GM12878 (cell line): ENCODE results near the gene SETDB1. TPM values are rescaled to one million over a fixed set of nuclear protein-coding genes. Genes with fewer than 3 reads are reported as not detected.

Experiments
- ATAC-seq: fragments of 200-7000 bp; cut with Tn5 transposase; 3 replicates; pipeline ENCODE4 v1.9.1; 2020; ENCODE audit warnings: mild to moderate bottlenecking, moderate library complexity
- BruUV-seq: library from RNA; stranded (reverse); fragments of 400-500 nt; replicated peaks from 2 replicates; lab custom pipeline; 2021; lab: Mats Ljungman, UMichigan
- CTCF ChIA-PET: fragments of 300-600 bp; sonication (Branson Sonifier 250); formaldehyde crosslinking; extraction: SDS; loops from one replicate; lab custom pipeline; 2021; ENCODE audit warnings: inconsistent platforms; lab: Yijun Ruan, JAX
- POLR2A ChIA-PET: fragments of 350-600 bp; formaldehyde crosslinking; extraction: SDS; loops from one replicate; lab custom pipeline; 2021; ENCODE audit warnings: inconsistent platforms; lab: Charles Lee
- RAD21 ChIA-PET: fragments of 300-600 bp; sonication (Branson Sonifier 250); formaldehyde crosslinking; loops from one replicate; lab custom pipeline; 2023; ENCODE audit warnings: antibody characterized with exemption; ENCODE audit not compliant: unreplicated experiment; lab: Charles Lee
- SMC1A ChIA-PET: fragments of 300-600 bp; sonication (Branson Sonifier 250); formaldehyde crosslinking; loops from one replicate; lab custom pipeline; 2023; ENCODE audit not compliant: unreplicated experiment, uncharacterized antibody; lab: Charles Lee
- DNase-seq: peaks from one replicate; pipeline ENCODE4 v3.0.0-alpha.2; 2011; ENCODE audit warnings: low read depth, low spot score
- FAIRE-seq: peaks from 3 replicates; lab custom pipeline; 2011; peaks lifted over from hg19 to GRCh38; lab: Jason Lieb, UNC
- H2AFZ ChIP-seq: 2 replicates; pipeline ENCODE4 v1.6.0; 2011; ENCODE audit warnings: low read depth, low read length, control low read depth; ENCODE audit not compliant: control insufficient read depth
- H3K27ac ChIP-seq: 2 replicates; pipeline ENCODE4 v1.5.1; 2011; ENCODE audit warnings: control low read depth; ENCODE audit not compliant: control insufficient read depth, insufficient read depth
- H3K27me3 ChIP-seq, 2 experiments: replicated peaks in 1 of 2; 2 replicates each; pipeline versions ENCODE4 v1.6.0 to v1.6.1; 2011; ENCODE audit warnings: low read length in 1 of 2; ENCODE audit not compliant: control insufficient read depth in 2 of 2, insufficient read depth in 2 of 2
- H3K36me3 ChIP-seq, 2 experiments: 2 replicates each; pipeline ENCODE4 v1.5.1; 2011; ENCODE audit warnings: low read length in 1 of 2; ENCODE audit not compliant: control insufficient read depth in 2 of 2, insufficient read depth in 2 of 2
- H3K4me1 ChIP-seq: 2 replicates; pipeline ENCODE4 v1.6.1; 2011; ENCODE audit warnings: mild to moderate bottlenecking, low read length, moderate library complexity, mixed read lengths; ENCODE audit not compliant: control insufficient read depth, insufficient read depth
- H3K4me2 ChIP-seq: 2 replicates; pipeline ENCODE4 v1.6.0; 2011; ENCODE audit warnings: control low read depth; ENCODE audit not compliant: control insufficient read depth, insufficient read depth
- H3K4me3 ChIP-seq: fragments of 200-600 bp; sonication (generic); 2 replicates; pipeline ENCODE4 v1.5.1; 2016
- H3K79me2 ChIP-seq: 2 replicates; pipeline ENCODE4 v1.6.0; 2011; ENCODE audit warnings: low read length; ENCODE audit not compliant: control insufficient read depth, insufficient read depth
- H3K9ac ChIP-seq: 2 replicates; pipeline ENCODE4 v1.8.0; 2011; ENCODE audit warnings: low read length, control low read depth, mixed read lengths; ENCODE audit not compliant: control insufficient read depth, insufficient read depth
- H3K9me3 ChIP-seq: replicated peaks from 3 replicates; pipeline ENCODE4 v1.5.1; 2011; ENCODE audit warnings: mild to moderate bottlenecking, low read length; ENCODE audit not compliant: control insufficient read depth, insufficient read depth
- H4K20me1 ChIP-seq: 2 replicates; pipeline ENCODE4 v1.6.0; 2011; ENCODE audit not compliant: control insufficient read depth, insufficient read depth
- ATF2 ChIP-seq: IDR thresholded peaks from 2 replicates; pipeline ENCODE4 v1.6.1; 2012; ENCODE audit warnings: low read length, inconsistent platforms
- CEBPB ChIP-seq, 2 experiments: fragments of 150-350 bp in 1 of 2; IDR thresholded peaks; 2 replicates each; pipeline ENCODE4 v1.6.1; 2012 to 2014; ENCODE audit warnings: low read depth in 2 of 2, low read length in 2 of 2, borderline replicate concordance in 1 of 2, inconsistent platforms in 1 of 2
- MLLT1 ChIP-seq: fragments of 450-650 bp; IDR thresholded peaks from 2 replicates; pipeline ENCODE4 v1.6.1; 2016; ENCODE audit warnings: mild to moderate bottlenecking
- MTA3 ChIP-seq: IDR thresholded peaks from 2 replicates; pipeline ENCODE4 v1.6.1; 2012; ENCODE audit warnings: low read length, inconsistent platforms, borderline replicate concordance
- MYB ChIP-seq: fragments of 150-350 bp; IDR thresholded peaks from 2 replicates; pipeline ENCODE4 v1.6.1; 2014; ENCODE audit warnings: mild to moderate bottlenecking, low read depth, low read length, borderline replicate concordance
- NR2C1 ChIP-seq: fragments of 450-650 bp; IDR thresholded peaks from 2 replicates; pipeline ENCODE4 v1.6.1; 2017; ENCODE audit warnings: antibody characterized with exemption, mild to moderate bottlenecking, moderate library complexity
- PBX3 ChIP-seq: IDR thresholded peaks from 2 replicates; pipeline ENCODE4 v1.6.1; 2011; ENCODE audit warnings: mild to moderate bottlenecking, low read depth, low read length, moderate library complexity; ENCODE audit not compliant: insufficient replicate concordance
- PML ChIP-seq: IDR thresholded peaks from 2 replicates; pipeline ENCODE4 v1.6.1; 2012; ENCODE audit warnings: low read length, inconsistent platforms
- TARDBP ChIP-seq: IDR thresholded peaks from 2 replicates; pipeline ENCODE4 v1.6.1; 2016; ENCODE audit warnings: borderline replicate concordance
- TBL1XR1 ChIP-seq: IDR thresholded peaks from 2 replicates; pipeline ENCODE4 v1.6.1; 2012; ENCODE audit warnings: low read depth, low read length, improper control_type of control experiment
- WGBS: methylation state at CpG from one replicate; pipeline ENCODE4 v1.1.6; 2016; ENCODE audit warnings: low lambda C conversion rate; ENCODE audit not compliant: insufficient replicate concordance, insufficient coverage; ENCODE audit errors: missing lambda C conversion rate; 5-methylcytosine and 5-hydroxymethylcytosine counted together
- in situ Hi-C: fragments of 300-500 bp; cut with MboI; formaldehyde crosslinking; loops from 9 replicates; pipeline ENCODE4 v1.14.3; 2018; ENCODE audit warnings: mixed read lengths
- intact Hi-C: fragments of 100-400 bp; cut with micrococcal nuclease; formaldehyde crosslinking; loops from one replicate; pipeline ENCODE4 v1.14.2; 2022; ENCODE audit not compliant: unreplicated experiment
- polyA plus RNA-seq, 11 experiments: library from polyadenylated mRNA; depleted of rRNA in 4 of 11; unstranded in 6 of 11; stranded (reverse) in 5 of 11; fragments of >200 nt; fragmentation: Nextera tagmentation in 4 of 11; fragmentation: Illumina TruSeq in 1 of 11; extraction: Ambion mirVana in 4 of 11; extraction: Trizol in 1 of 11; gene quantifications; 1 replicate in 1 of 11; 2 replicates in 10 of 11; pipeline versions ENCODE4 v1.2.1 to v1.2.3, GENCODE V29; 2011 to 2016; ENCODE audit warnings: inconsistent platforms in 2 of 11, missing spikeins in 2 of 11, low read depth in 1 of 11
- total RNA-seq, 4 experiments: library from RNA; depleted of rRNA in 3 of 4; stranded (reverse); fragments of >200 nt in 3 of 4; fragmentation: Illumina TruSeq in 1 of 4; extraction: Trizol in 1 of 4; gene quantifications; 2 replicates each; pipeline versions ENCODE4 v1.2.1 to v1.2.3, GENCODE V29; 2013 to 2021
- TF ChIP-seq, protein P1 (sequence below): fragments of 450-650 bp; formaldehyde crosslinking; IDR thresholded peaks from 2 replicates; pipeline ENCODE4 v1.5.0; 2022; ENCODE audit warnings: mild to moderate bottlenecking, missing genetic modification characterization
- TF ChIP-seq, protein P2 (sequence below): IDR thresholded peaks from 2 replicates; pipeline ENCODE4 v1.6.1; 2012; ENCODE audit warnings: low read depth, low read length, improper control_type of control experiment

Gene SETDB1
- total and polyA plus RNA-seq, 10 of the 15 experiments (the other 5 are each of a cell fraction or from before 2014, with no cell fraction given) = 14.3 to 56.7 (median 35.7) TPM

GRCh38 chr1:150999051-150999674 lies 73.0 kb downstream of the SETDB1 start:
- FAIRE-seq (no peak), ATAC-seq (no peak), DNase-seq (no peak)
- RAD21 ChIA-PET = interaction anchor here (0.6 kb wide), 1 partner anchor 107 kb away, joined by 3 read pairs; no protein-coding TSS in a partner anchor
- Histone ChIP-seq H3K4me2 (no peak overlapping the region), H3K36me3 (no peaks in the 10 kb centered on the region; a peak in 1 of 4 replicates), H2AFZ (no peak overlapping the region), H3K27ac (no peak overlapping the region), H3K79me2 (no peaks in the 10 kb centered on the region; the same call in 1 of the 2 replicates), H4K20me1 (no peaks in the 10 kb centered on the region), H3K27me3 (no peaks in the 10 kb centered on the region), H3K9ac (no peak overlapping the region), H3K9me3 (no peaks in the 10 kb centered on the region), H3K4me1 (peaks cover 4% of the 10 kb centered on the region; the same call in 1 of the 2 replicates), H3K4me3 (no peak overlapping the region)
- CTCF ChIA-PET = interaction anchor here (0.7 to 16.2 kb wide), 5 partner anchors 18 to 158 kb away, joined by 3 to 252 read pairs (median 4); partner anchors contain the start of genes ANXA9, CERS2 and TNFAIP8L2
- SMC1A ChIA-PET = interaction anchor here (0.7 to 2.0 kb wide), 2 partner anchors 11 to 1062 kb away, joined by 3 to 5 read pairs; no protein-coding TSS in a partner anchor
- WGBS = 67% methylated on average over 17 of the region's 17 CpGs
- in situ Hi-C loops (loop anchor here (5.0 kb wide), 1 partner anchor 742 kb away; the partner anchor contains the start of gene CA14), intact Hi-C loops (loop anchor here (10.0 kb wide), 1 partner anchor 744 kb away; the partner anchor contains the start of gene CA14)
- BruUV-seq = no TSS peak
- POLR2A ChIA-PET = no interaction called here
- no peak for TF ChIP-seq PML
- no peak for TF ChIP-seq PBX3
- no peak for TF ChIP-seq NR2C1
- TF ChIP-seq MYB = no peak
- TF ChIP-seq, protein P1, sequence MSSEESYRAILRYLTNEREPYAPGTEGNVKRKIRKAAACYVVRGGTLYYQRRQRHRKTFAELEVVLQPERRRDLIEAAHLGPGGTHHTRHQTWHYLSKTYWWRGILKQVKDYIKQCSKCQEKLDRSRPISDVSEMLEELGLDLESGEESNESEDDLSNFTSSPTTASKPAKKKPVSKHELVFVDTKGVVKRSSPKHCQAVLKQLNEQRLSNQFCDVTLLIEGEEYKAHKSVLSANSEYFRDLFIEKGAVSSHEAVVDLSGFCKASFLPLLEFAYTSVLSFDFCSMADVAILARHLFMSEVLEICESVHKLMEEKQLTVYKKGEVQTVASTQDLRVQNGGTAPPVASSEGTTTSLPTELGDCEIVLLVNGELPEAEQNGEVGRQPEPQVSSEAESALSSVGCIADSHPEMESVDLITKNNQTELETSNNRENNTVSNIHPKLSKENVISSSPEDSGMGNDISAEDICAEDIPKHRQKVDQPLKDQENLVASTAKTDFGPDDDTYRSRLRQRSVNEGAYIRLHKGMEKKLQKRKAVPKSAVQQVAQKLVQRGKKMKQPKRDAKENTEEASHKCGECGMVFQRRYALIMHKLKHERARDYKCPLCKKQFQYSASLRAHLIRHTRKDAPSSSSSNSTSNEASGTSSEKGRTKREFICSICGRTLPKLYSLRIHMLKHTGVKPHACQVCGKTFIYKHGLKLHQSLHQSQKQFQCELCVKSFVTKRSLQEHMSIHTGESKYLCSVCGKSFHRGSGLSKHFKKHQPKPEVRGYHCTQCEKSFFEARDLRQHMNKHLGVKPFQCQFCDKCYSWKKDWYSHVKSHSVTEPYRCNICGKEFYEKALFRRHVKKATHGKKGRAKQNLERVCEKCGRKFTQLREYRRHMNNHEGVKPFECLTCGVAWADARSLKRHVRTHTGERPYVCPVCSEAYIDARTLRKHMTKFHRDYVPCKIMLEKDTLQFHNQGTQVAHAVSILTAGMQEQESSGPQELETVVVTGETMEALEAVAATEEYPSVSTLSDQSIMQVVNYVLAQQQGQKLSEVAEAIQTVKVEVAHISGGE (CRISPR knock-in tag) = no peak
- no peak for TF ChIP-seq MLLT1
- TF ChIP-seq MTA3 = no peak
- TF ChIP-seq, protein P2, sequence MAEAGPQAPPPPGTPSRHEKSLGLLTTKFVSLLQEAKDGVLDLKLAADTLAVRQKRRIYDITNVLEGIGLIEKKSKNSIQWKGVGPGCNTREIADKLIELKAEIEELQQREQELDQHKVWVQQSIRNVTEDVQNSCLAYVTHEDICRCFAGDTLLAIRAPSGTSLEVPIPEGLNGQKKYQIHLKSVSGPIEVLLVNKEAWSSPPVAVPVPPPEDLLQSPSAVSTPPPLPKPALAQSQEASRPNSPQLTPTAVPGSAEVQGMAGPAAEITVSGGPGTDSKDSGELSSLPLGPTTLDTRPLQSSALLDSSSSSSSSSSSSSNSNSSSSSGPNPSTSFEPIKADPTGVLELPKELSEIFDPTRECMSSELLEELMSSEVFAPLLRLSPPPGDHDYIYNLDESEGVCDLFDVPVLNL = no peak
- no peak for TF ChIP-seq TBL1XR1
- TF ChIP-seq ATF2 = no peak
- TF ChIP-seq TARDBP = no peak
- no peak for TF ChIP-seq CEBPB (IDR thresholded peaks at IDR 0.05; ENCODE audit: borderline replicate concordance in 1 of 2, low read depth in 2 of 2, low read length in 2 of 2)
